ENCODE data around the gene TGM5. TPM values are rescaled to one million over a fixed set of nuclear protein-coding genes. Genes with fewer than 3 reads are reported as not detected.

TGM5 gene
- total and polyA plus RNA-seq, 7 donors, result 0.28 TPM; not detected in 6

DNA sequence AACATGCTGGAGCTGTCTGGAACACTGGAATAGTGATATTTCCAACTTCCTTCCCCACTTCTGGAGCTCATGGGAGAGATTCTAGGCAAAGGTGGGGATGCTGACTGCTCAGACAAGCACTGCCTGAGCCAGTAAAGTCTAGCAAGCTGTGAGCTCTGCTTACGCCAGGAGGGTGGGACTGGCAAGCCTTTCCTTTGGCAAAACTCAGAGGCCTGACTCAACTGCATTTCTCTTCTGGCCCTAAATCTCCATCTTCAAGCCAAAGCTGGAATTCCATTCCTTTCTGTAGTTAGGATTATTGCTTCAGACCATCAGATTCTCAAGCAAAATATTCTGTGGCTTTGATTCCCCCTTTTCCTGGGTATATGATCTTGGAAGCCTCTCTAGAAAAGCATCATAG lies 25.6 kb downstream of the TGM5 start:
- no peaks in the 10 kb centered on the region for H3K4me1 ChIP-seq
- WGBS, 2 donors, result 80 to 88% methylated on average over 1 of the region's 1 CpG
- peak; percentile 85 for DNase-seq
- no peaks in the 10 kb centered on the region for H3K36me3 ChIP-seq
- TF ChIP-seq POLR2AphosphoS5 (IDR thresholded peaks at IDR 0.05), result no peak
- TF ChIP-seq, protein P1, sequence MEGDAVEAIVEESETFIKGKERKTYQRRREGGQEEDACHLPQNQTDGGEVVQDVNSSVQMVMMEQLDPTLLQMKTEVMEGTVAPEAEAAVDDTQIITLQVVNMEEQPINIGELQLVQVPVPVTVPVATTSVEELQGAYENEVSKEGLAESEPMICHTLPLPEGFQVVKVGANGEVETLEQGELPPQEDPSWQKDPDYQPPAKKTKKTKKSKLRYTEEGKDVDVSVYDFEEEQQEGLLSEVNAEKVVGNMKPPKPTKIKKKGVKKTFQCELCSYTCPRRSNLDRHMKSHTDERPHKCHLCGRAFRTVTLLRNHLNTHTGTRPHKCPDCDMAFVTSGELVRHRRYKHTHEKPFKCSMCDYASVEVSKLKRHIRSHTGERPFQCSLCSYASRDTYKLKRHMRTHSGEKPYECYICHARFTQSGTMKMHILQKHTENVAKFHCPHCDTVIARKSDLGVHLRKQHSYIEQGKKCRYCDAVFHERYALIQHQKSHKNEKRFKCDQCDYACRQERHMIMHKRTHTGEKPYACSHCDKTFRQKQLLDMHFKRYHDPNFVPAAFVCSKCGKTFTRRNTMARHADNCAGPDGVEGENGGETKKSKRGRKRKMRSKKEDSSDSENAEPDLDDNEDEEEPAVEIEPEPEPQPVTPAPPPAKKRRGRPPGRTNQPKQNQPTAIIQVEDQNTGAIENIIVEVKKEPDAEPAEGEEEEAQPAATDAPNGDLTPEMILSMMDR (IDR thresholded peaks at IDR 0.05), result no peak
- no peak for TF ChIP-seq EP300 (IDR thresholded peaks at IDR 0.05)
- no peak for TF ChIP-seq POLR2A (IDR thresholded peaks at IDR 0.05)
- peak overlapping the region in 2 of 4 donors; percentile 14 to 55 for H3K27ac ChIP-seq
- H3K4me3 ChIP-seq, result no peak overlapping the region
- intact Hi-C loops (cut with DNase I), result no loop called here
- peaks cover 0 to 6% (median 0%) of the 10 kb centered on the region in 3 donors for H3K27me3 ChIP-seq
- no peaks in the 10 kb centered on the region for H3K9me3 ChIP-seq

GRCh38 chr15:43239732-43240491 lies 26.8 kb downstream of the TGM5 start:
- H3K4me3 ChIP-seq, result no peak overlapping the region
- DNase-seq, result no peak
- TF ChIP-seq, protein P1 (IDR thresholded peaks at IDR 0.05), result no peak
- TF ChIP-seq POLR2A (IDR thresholded peaks at IDR 0.05) (no peak), POLR2AphosphoS5 (IDR thresholded peaks at IDR 0.05) (no peak), EP300 (IDR thresholded peaks at IDR 0.05) (no peak)
- 61 to 88% methylated on average over 7 of the region's 7 CpGs for WGBS, 2 donors
- H3K27ac ChIP-seq, result no peak overlapping the region
- no peaks in the 10 kb centered on the region for H3K9me3 ChIP-seq
- intact Hi-C loops (cut with DNase I), result no loop called here
- no peaks in the 10 kb centered on the region for H3K36me3 ChIP-seq
- H3K27me3 ChIP-seq, result peaks cover 0 to 6% (median 0%) of the 10 kb centered on the region in 3 donors
- no peaks in the 10 kb centered on the region for H3K4me1 ChIP-seq

DNA sequence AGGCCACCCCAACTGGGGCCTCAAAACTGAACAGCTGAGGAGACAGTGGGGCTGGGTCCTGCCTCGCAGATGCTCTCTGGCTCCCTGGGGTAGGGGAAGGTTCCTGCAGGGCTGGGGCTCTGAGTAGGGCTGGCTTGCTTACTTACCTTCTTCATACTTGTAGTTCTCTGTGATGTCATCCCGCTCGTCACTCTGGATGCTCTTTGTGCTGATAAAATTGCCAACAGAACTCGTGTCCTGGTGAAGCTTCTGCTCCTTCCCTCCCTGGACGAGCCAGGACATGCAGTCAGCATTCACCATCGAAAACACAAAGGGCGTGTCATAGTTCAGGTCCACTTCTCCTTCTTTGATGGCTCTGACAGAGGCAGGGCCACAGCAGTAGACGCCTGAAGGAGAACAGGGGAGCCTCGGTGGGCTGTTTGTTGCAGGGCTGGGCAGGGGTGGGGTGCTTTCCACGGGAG lies 28.0 kb downstream of the TGM5 start:
- TF ChIP-seq POLR2A (IDR thresholded peaks at IDR 0.05), result no peak
- TF ChIP-seq EP300 (IDR thresholded peaks at IDR 0.05), result no peak
- TF ChIP-seq, protein P1 (IDR thresholded peaks at IDR 0.05), result no peak
- no peak for TF ChIP-seq POLR2AphosphoS5 (IDR thresholded peaks at IDR 0.05)
- no peaks in the 10 kb centered on the region for H3K9me3 ChIP-seq
- DNase-seq, result no peak

DNA sequence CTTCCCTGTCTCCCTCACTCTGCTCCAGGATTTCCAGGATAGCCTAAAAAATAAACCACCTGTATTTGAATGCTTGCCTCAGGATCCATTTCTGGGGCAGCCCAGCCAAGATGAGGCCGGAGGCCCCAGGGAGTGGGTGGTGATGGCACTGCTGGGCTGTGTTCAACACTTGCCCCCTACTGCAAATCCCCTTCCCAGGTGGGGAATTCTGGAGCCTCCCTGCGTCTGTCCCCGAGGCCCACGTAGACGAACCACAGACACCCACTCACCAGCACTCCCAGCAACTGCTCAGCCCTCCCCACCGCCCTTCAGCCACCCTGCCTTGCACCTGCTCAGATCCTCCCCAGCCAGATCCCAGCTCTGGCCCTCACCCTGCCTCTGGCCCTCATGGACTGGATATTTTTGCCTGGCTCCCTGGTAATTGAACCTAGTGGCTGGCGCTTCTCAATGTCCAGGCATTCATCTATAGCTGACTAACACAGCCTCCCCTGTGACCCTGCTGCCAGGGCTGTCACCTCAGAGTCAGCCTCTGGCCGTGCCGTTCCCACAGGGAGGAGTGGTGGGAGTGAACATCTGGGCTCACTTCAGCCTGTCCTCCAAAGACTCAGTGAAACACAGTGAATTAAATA lies 28.8 kb downstream of the TGM5 start:
- no peak for TF ChIP-seq POLR2A (IDR thresholded peaks at IDR 0.05)
- TF ChIP-seq, protein P1 (IDR thresholded peaks at IDR 0.05), result no peak
- no peak for TF ChIP-seq EP300 (IDR thresholded peaks at IDR 0.05)
- TF ChIP-seq POLR2AphosphoS5 (IDR thresholded peaks at IDR 0.05), result no peak
- H3K9me3 ChIP-seq, result no peaks in the 10 kb centered on the region
- no peaks in the 10 kb centered on the region for H3K4me1 ChIP-seq
- no peaks in the 10 kb centered on the region for H3K36me3 ChIP-seq
- no peak overlapping the region for H3K27ac ChIP-seq
- intact Hi-C loops (cut with DNase I), result no loop called here
- 79 to 88% methylated on average over 9 of the region's 9 CpGs for WGBS, 2 donors
- no peak overlapping the region for H3K4me3 ChIP-seq
- no peak for DNase-seq
- H3K27me3 ChIP-seq, result peaks cover 0 to 6% (median 0%) of the 10 kb centered on the region in 3 donors

More for the DNA sequence above, 28.0 kb downstream of the TGM5 start:
- Histone ChIP-seq H3K4me1 (no peaks in the 10 kb centered on the region), H3K27ac (no peak overlapping the region), H3K4me3 (no peak overlapping the region), H3K36me3 (no peaks in the 10 kb centered on the region), H3K27me3 (peaks cover 0 to 6% (median 0%) of the 10 kb centered on the region in 3 donors)
- intact Hi-C loops (cut with DNase I), result no loop called here
- 66 to 68% methylated on average over 10 of the region's 10 CpGs for WGBS, 2 donors
